GM20431 (cell line): ENCODE data around the gene SIGLEC8.
"Not testable (repeated sequence)": the region's sequence is repeated elsewhere in the genome, so short reads cannot be mapped to it uniquely, and the experiment has no call there.

Source experiments
- in situ Hi-C: fragments of 300-500 bp; cut with MseI, MboI; formaldehyde crosslinking; loops from one replicate; pipeline ENCODE4 v1.15.0; 2020; ENCODE audit warnings: low sequenced_read_pairs; ENCODE audit not compliant: unreplicated experiment

The SIGLEC8 gene

DNA sequence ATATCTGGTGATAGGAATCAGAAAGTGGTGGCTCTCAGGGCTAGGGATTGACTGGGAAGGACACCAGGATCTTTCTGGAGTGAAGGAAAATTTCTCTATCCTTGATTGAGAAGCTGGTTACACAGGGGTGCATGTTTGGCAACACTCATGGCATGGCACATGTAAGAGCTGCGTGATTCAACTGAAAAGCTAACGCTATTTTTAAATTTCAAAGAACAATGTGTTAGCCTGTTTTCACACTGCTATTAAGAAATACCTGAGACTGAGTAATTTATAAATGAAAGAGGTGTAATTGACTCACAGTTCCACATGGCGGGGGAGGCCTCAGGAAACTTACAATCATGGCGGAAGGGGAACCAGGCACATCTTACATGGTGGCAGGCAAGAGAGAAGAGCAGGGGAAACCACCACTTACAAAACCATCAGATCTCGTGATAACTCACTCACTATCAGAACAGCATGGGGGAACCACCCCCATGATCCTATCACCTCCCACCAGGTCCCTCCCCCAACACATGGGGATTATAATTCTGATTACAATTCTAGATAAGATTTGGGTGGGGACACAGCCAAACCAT lies 7.4 kb downstream of the SIGLEC8 start:
- in situ Hi-C loops: no loop called here

- in situ Hi-C loops: no loop called here
Observed at GRCh38 chr19:51448411-51449016, 9.7 kb downstream of the SIGLEC8 start.

DNA sequence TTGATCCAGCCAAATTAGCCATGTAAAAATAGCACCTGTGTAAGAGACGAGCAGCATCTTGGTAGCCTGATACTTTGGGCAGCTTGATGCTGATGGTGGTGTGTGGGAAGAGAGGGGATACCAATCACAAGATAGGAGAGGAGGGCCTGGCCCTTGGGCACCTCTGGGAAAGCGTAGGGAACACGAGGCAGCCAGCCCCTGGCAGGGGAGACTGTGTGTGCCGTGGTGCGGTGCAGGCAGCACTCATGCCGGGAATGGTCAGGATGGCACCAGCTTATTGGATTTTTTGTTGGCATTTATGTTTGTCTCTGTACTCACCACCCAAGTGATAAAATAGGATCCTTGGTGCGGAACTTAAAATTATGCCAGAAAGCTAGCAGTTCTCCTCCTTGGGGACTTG lies 10.2 kb downstream of the SIGLEC8 start:
- in situ Hi-C loops: no loop called here

DNA sequence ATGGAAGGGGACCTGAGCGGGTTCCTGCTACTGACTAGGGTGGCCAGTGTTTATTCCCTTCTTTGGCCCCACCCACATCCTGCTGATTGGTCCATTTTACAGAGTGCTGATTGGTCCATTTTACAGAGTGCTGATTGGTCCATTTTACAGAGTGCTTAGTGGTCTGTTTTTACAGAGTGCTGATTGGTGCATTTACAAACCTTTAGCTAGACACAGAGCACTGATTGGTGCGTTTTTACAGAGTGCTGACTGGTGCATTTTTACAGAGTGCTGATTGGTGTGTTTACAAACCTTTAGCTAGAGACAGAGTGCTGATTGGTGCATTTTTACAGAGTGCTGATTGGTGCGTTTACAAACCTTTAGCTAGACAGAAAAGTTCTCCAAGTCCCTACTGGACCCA lies 10.7 kb downstream of the SIGLEC8 start:
- in situ Hi-C loops: not testable (repeated sequence)

GRCh38 chr19:51441410-51442390 lies 16.6 kb downstream of the SIGLEC8 start:
- in situ Hi-C loops: no loop called here

GRCh38 chr19:51440846-51441409 lies 17.3 kb downstream of the SIGLEC8 start:
- in situ Hi-C loops: no loop called here

DNA sequence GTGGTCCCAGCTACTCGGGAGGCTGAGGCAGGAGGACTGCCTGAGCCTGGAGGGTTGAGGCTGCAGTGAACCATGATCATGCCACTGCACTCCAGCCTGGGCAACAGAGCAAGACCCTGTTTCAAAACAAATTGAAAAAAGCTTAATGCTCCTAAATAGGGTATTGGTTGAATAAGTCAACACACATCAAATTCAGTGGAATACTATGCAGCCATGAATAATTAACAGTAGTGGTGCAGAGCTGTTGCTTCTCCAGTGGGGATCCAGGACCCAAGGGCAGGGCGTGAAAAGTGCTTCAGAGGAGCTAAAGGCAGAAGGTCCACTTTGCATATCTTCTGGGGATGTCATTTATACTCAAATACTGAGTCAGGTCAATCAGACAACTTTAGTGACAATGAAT lies 18.2 kb downstream of the SIGLEC8 start:
- in situ Hi-C loops: no loop called here

- in situ Hi-C loops: no loop called here
Observed at GRCh38 chr19:51439021-51439465, 19.2 kb downstream of the SIGLEC8 start.

DNA sequence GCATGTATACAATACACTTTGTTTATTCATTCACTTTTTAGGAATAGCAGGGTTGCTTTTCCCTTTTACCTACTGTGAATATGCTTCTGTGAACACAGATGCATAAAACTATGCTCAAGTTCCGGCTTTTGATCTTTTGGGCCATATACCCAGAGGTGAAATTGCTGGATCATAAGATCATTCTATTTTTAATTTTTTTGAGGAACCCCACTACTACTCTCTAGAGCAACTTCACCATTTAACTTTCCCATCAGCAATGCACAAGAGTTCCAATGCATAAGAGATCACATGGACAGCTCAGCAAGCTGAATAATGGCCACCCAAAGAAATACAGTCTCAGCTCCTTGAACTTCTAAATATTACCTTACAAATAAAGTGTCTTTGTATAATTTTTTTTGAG lies 23.8 kb downstream of the SIGLEC8 start:
- in situ Hi-C loops: no loop called here

- in situ Hi-C loops: no loop called here
Observed at GRCh38 chr19:51433043-51433442, 25.2 kb downstream of the SIGLEC8 start.

GRCh38 chr19:51431124-51431523 lies 27.1 kb downstream of the SIGLEC8 start:
- in situ Hi-C loops: no loop called here

DNA sequence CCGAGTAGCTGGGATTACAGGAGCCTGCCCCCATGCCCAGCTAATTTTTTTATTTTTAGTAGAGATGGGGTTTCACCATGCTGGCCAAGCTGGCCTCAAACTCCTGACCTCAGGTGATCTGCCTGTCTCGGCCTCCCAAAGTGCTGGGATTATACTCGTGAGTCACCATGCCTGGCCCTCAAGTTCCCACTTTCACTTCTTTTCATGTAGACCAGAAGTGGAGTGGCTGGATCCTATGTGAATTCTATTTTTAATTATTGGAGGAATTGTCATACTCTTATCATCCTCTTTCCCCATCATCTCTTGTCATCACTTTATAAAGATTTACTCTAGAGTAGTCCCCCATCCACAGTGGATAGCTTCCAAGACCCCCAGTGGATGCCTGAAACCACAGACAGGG lies 28.0 kb downstream of the SIGLEC8 start:
- in situ Hi-C loops: no loop called here

DNA sequence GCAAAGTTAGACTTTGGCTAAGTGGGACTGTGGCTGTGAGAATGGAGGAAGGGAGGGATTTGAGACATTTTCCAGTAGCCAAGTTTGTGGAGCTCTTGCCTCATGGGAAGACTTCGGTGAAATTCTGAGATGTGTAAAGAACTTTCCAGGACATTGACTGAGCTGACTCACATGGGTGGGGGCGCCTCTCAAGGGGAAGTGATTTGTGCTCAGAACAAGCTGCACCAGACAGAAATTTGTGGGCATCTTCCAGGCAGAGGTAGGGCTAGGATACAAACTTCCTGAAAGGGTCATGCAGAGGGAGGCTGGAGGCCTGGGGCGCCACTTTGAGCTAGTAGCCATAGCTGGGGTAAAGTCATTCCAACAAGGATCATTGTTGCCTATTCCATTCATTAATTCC lies 31.1 kb downstream of the SIGLEC8 start:
- in situ Hi-C loops: no loop called here

DNA sequence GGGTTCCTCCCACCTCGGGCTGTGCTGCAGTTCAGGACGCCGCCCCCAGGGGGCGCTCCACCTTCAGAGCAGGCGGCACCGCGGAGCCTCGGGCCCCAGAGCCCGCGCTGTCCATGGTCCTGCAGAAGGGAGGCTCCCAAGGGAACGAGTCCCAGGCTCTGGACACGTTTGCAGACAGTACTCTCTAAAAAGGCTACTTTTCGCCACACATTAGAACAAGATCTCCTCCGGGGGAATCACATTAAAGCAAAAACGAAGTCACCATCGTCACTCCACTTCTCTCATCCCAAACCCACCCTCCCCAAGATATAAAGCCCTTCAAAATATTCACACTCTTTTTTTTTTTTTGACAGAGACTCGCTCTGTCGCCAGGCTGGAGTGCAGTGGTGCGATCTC lies 36.2 kb downstream of the SIGLEC8 start:
- in situ Hi-C loops: no loop called here

GRCh38 chr19:51421229-51422052 lies 36.8 kb downstream of the SIGLEC8 start:
- in situ Hi-C loops: no loop called here

- in situ Hi-C loops: not testable (repeated sequence)
Observed at GRCh38 chr19:51420511-51420910, 37.7 kb downstream of the SIGLEC8 start.

DNA sequence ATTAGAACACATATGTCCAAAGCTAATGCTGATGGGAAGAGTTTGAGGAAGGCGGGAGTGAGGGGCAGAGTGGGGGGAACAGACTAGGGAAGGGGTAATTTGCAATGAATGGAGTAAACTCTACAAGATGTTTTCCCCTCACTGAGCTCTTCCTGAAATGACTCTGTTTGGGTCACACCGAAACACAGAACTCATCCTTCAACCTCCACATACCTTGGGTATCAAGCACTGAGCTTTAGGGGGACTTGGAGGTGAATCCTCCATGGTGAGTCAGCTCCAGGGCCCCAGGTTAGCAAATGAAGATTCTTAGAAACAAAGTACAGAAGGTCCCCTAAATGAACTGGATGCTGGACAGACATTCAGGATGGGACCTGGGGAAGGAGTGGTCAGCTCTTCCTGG lies 39.5 kb downstream of the SIGLEC8 start:
- in situ Hi-C loops: no loop called here

- in situ Hi-C loops: no loop called here
Observed at GRCh38 chr19:51417810-51418157, 40.5 kb downstream of the SIGLEC8 start.

DNA sequence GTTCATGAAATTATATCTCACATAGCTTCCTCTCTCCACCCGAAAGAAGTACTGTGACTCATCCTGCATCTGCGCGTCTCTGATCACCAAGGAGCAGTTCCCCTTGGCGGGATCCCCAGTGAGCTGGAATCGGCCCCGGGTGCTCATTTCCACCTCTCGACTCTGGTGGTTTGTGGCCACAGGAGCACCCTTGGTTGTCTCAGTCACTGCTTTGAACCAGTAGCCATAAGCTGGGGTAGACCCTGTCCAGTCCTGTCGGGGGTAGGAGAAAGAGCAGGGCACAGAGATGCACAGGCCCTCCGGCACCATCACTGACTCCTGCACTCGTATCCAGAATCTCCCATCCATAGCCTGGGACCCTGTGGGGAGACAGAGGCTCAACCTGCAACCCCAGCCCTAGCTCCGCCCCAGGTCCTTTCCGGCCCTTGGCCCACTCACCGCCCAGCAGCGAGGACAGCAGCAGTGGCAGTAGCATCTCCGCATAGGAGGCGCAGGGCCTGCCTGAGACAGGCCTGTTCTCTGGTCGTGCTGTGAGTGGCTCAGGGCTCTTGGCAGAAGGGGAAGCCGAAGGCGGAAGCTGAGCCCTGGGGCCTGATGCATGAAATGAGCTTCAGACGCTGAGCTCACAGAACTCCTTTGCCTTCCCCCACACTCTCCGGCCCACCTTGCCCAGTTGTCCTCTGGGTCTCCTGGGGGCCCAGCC lies 41.0 kb downstream of the SIGLEC8 start, which contains the start of gene SIGLEC10:
TSS of gene SIGLEC10 (minus strand) at position 536 of the 703 bp plus-strand sequence. CDS start at position 475, 61 bp downstream.
- in situ Hi-C loops: no loop called here
